Neural cell (in vitro differentiated cells): ENCODE results near the gene PTPRN2.

ENCODE experiments used
- CTCF ChIP-seq: fragments of 450-650 bp; IDR thresholded peaks from 2 replicates; pipeline ENCODE4 v1.5.1; 2014; ENCODE audit warnings: antibody characterized with exemption, mild to moderate bottlenecking, moderate library complexity; ENCODE audit not compliant: poor library complexity, severe bottlenecking
- EP300 ChIP-seq: fragments of 450-650 bp; conservative IDR thresholded peaks from 2 replicates; pipeline ENCODE4 v1.6.1; 2014; ENCODE audit warnings: antibody characterized with exemption, mild to moderate bottlenecking, moderate library complexity; ENCODE audit not compliant: poor library complexity, severe bottlenecking
- EZH2 ChIP-seq: fragments of 200-600, 300-800 bp; shearing (Covaris generic), sonication (generic); IDR thresholded peaks from 2 replicates; pipeline ENCODE4 v1.6.1; 2014; ENCODE audit warnings: antibody characterized with exemption, low read length, borderline replicate concordance, mild to moderate bottlenecking; ENCODE audit not compliant: insufficient read depth, poor library complexity, severe bottlenecking
- MXI1 ChIP-seq: fragments of 450-650 bp; conservative IDR thresholded peaks from 2 replicates; pipeline ENCODE4 v1.6.1; 2014; ENCODE audit warnings: antibody characterized with exemption, mild to moderate bottlenecking; ENCODE audit not compliant: poor library complexity, severe bottlenecking
- POLR2AphosphoS5 ChIP-seq: IDR thresholded peaks from 2 replicates; pipeline ENCODE4 v1.6.1; 2012
- RAD21 ChIP-seq: fragments of 450-650 bp; conservative IDR thresholded peaks from 2 replicates; pipeline ENCODE4 v1.6.1; 2014; ENCODE audit warnings: antibody characterized with exemption, mild to moderate bottlenecking, moderate library complexity
- REST ChIP-seq: IDR thresholded peaks from 2 replicates; pipeline ENCODE4 v1.6.1; 2012; ENCODE audit warnings: borderline replicate concordance
- TAF1 ChIP-seq: IDR thresholded peaks from 2 replicates; pipeline ENCODE4 v1.6.1; 2012; ENCODE audit warnings: low read depth

- TF ChIP-seq CTCF, result no peak
- TF ChIP-seq RAD21, result no peak
- no peak for TF ChIP-seq EP300
- no peak for TF ChIP-seq POLR2AphosphoS5
- TF ChIP-seq REST, result no peak
- TF ChIP-seq EZH2, result no peak
- no peak for TF ChIP-seq TAF1
- no peak for TF ChIP-seq MXI1
These were observed 1064.3 kb downstream of the PTPRN2 start for GRCh38 chr7:157523371-157523765.
